GM13977 (cell line): Measurements from ENCODE around the gene INVS.
A peak's percentile ranks its signal among the peaks of the same experiment; 100 is the strongest.

Source experiments
- DNase-seq: peaks from one replicate; pipeline ENCODE4 v3.0.0; 2012; ENCODE audit warnings: low spot score
- CTCF ChIP-seq: IDR thresholded peaks from 2 replicates; pipeline ENCODE4 v1.5.1; 2012; ENCODE audit warnings: mild to moderate bottlenecking, control low read depth; ENCODE audit not compliant: insufficient read depth; ENCODE audit errors: extremely low read depth, missing control alignments
- in situ Hi-C: fragments of 300-500 bp; cut with MboI; formaldehyde crosslinking; loops from one replicate; pipeline ENCODE4 v1.12.0; 2022; ENCODE audit warnings: low sequenced_read_pairs, low pct_unique_long_range_greater_than_20kb, mixed read lengths, inconsistent platforms; ENCODE audit not compliant: unreplicated experiment

INVS gene

GRCh38 chr9:100208673-100209072 lies 109.6 kb downstream of the INVS start:
- no peak for DNase-seq
- in situ Hi-C loops, result loop anchor here (25.0 kb wide), 2 partner anchors 371 to 1021 kb away; no protein-coding TSS in a partner anchor
- no peak for TF ChIP-seq CTCF

GRCh38 chr9:100211476-100211875 lies 112.4 kb downstream of the INVS start:
- in situ Hi-C loops, result loop anchor here (5.0 to 25.0 kb wide), 3 partner anchors 179 to 1024 kb away; no protein-coding TSS in a partner anchor
- TF ChIP-seq CTCF, result no peak
- DNase-seq, result no peak

- no peak for TF ChIP-seq CTCF
- in situ Hi-C loops, result loop anchor here (5.0 to 25.0 kb wide), 3 partner anchors 182 to 1027 kb away; no protein-coding TSS in a partner anchor
- no peak for DNase-seq
Measured at GRCh38 chr9:100213730-100214477, 114.9 kb downstream of the INVS start.

GRCh38 chr9:100216178-100216787 lies 117.2 kb downstream of the INVS start:
- TF ChIP-seq CTCF, result peak; percentile 76
- in situ Hi-C loops, result loop anchor here (25.0 kb wide), 2 partner anchors 379 to 1029 kb away; no protein-coding TSS in a partner anchor
- peak; percentile 27 for DNase-seq

GRCh38 chr9:100217536-100217935 lies 118.5 kb downstream of the INVS start:
- DNase-seq, result no peak
- in situ Hi-C loops, result loop anchor here (25.0 kb wide), 2 partner anchors 380 to 1030 kb away; no protein-coding TSS in a partner anchor
- no peak for TF ChIP-seq CTCF

- DNase-seq, result peak; percentile 33
- in situ Hi-C loops, result loop anchor here (25.0 kb wide), 2 partner anchors 382 to 1032 kb away; no protein-coding TSS in a partner anchor
- no peak for TF ChIP-seq CTCF
Measured at GRCh38 chr9:100219347-100219746, 120.3 kb downstream of the INVS start.
